Retina (tissue), 1 donor: ENCODE measurements around the gene ARFGAP1.
A peak's percentile ranks its signal among the peaks of the same experiment; 100 is the strongest.

Source experiments
- DNase-seq: peaks from one replicate; pipeline ENCODE4 v3.0.0-alpha.2; 2016

ARFGAP1 gene

GRCh38 chr20:63261060-63261794 is 11.4 kb upstream of the ARFGAP1 start:
- peak; percentile 86 for DNase-seq

- DNase-seq, result no peak
Observed at GRCh38 chr20:63261795-63262528, 10.7 kb upstream of the ARFGAP1 start.

- DNase-seq, result no peak
Observed at GRCh38 chr20:63262836-63263235, 9.8 kb upstream of the ARFGAP1 start.

- no peak for DNase-seq
Observed at GRCh38 chr20:63264000-63264399, 8.6 kb upstream of the ARFGAP1 start.

- peak; percentile 88 for DNase-seq
Observed at GRCh38 chr20:63264519-63264918, 8.1 kb upstream of the ARFGAP1 start.

GRCh38 chr20:63265891-63266515 is 6.6 kb upstream of the ARFGAP1 start:
- no peak for DNase-seq

GRCh38 chr20:63267691-63268090 is 4.9 kb upstream of the ARFGAP1 start:
- DNase-seq, result no peak

GRCh38 chr20:63268256-63268655 is 4.4 kb upstream of the ARFGAP1 start:
- DNase-seq, result no peak

GRCh38 chr20:63268671-63269439 is 3.8 kb upstream of the ARFGAP1 start:
- DNase-seq, result no peak

GRCh38 chr20:63269724-63270123 is 2.9 kb upstream of the ARFGAP1 start:
- no peak for DNase-seq

GRCh38 chr20:63270606-63271325 is 1.8 kb upstream of the ARFGAP1 start:
- no peak for DNase-seq

- no peak for DNase-seq
Observed at GRCh38 chr20:63273059-63273579, 506 bp downstream of the ARFGAP1 start.

- no peak for DNase-seq
Observed at GRCh38 chr20:63273635-63274380, 1.2 kb downstream of the ARFGAP1 start.

- no peak for DNase-seq
Observed at GRCh38 chr20:63274381-63275228, 2.0 kb downstream of the ARFGAP1 start.

- DNase-seq, result no peak
Observed at GRCh38 chr20:63275825-63276224, 3.2 kb downstream of the ARFGAP1 start.

- DNase-seq, result no peak
Observed at GRCh38 chr20:63276956-63277355, 4.3 kb downstream of the ARFGAP1 start.

- no peak for DNase-seq
Observed at GRCh38 chr20:63277466-63278272, 5.1 kb downstream of the ARFGAP1 start.

- no peak for DNase-seq
Observed at GRCh38 chr20:63278661-63279060, 6.0 kb downstream of the ARFGAP1 start.

GRCh38 chr20:63279931-63280330 is 7.3 kb downstream of the ARFGAP1 start:
- no peak for DNase-seq

- no peak for DNase-seq
Observed at GRCh38 chr20:63280371-63280770, 7.8 kb downstream of the ARFGAP1 start.
